Karpas-422 (cell line): ENCODE measurements around the gene TVP23C. TPM values are rescaled to one million over a fixed set of nuclear protein-coding genes. Genes with fewer than 3 reads are reported as not detected.

ENCODE experiments used
- DNase-seq: peaks from one replicate; pipeline ENCODE4 v3.0.0-alpha.2; 2015
- H2AFZ ChIP-seq: fragments of 200-600 bp; sonication (generic); 2 replicates; pipeline ENCODE4 v1.6.1; 2014; ENCODE audit warnings: antibody characterized with exemption, low read length, mixed read lengths
- H3K27ac ChIP-seq: fragments of 200-600 bp; sonication (generic); 2 replicates; pipeline ENCODE4 v1.5.1; 2014; ENCODE audit warnings: mild to moderate bottlenecking, low read length, moderate library complexity
- H3K27me3 ChIP-seq: fragments of 200-600 bp; sonication (generic); 2 replicates; pipeline ENCODE4 v1.6.1; 2014; ENCODE audit warnings: low read length, mixed read lengths
- H3K36me3 ChIP-seq: fragments of 200-600 bp; sonication (generic); 2 replicates; pipeline ENCODE4 v1.6.1; 2014; ENCODE audit warnings: low read length, mixed read lengths; ENCODE audit not compliant: insufficient read depth
- H3K4me1 ChIP-seq: fragments of 200-600 bp; sonication (generic); 2 replicates; pipeline ENCODE4 v1.6.1; 2014; ENCODE audit warnings: mild to moderate bottlenecking, low read length, mixed read lengths
- H3K4me2 ChIP-seq: fragments of 200-600 bp; sonication (generic); 2 replicates; pipeline ENCODE4 v1.6.1; 2014; ENCODE audit warnings: low read length, low read depth, mild to moderate bottlenecking; ENCODE audit not compliant: poor library complexity, severe bottlenecking
- H3K4me3 ChIP-seq: fragments of 200-600 bp; sonication (generic); 2 replicates; pipeline ENCODE4 v1.5.1; 2014; ENCODE audit warnings: mild to moderate bottlenecking, antibody characterized with exemption, low read length, mixed read lengths
- H3K79me2 ChIP-seq: fragments of 200-600 bp; sonication (generic); 2 replicates; pipeline ENCODE4 v1.6.1; 2014; ENCODE audit warnings: mild to moderate bottlenecking, low read length, mixed read lengths
- H3K9ac ChIP-seq: fragments of 200-600 bp; sonication (generic); 2 replicates; pipeline ENCODE4 v1.6.0; 2014; ENCODE audit warnings: low read length
- H3K9me2 ChIP-seq: fragments of 200-600 bp; sonication (generic), shearing (Covaris generic); replicated peaks from 2 replicates; pipeline ENCODE4 v1.6.0; 2014; ENCODE audit warnings: mild to moderate bottlenecking, low read length, moderate library complexity; ENCODE audit not compliant: insufficient read depth
- H3K9me3 ChIP-seq: fragments of 300-700, 200-600 bp; sonication (generic); 2 replicates; pipeline ENCODE4 v1.6.1; 2014; ENCODE audit warnings: low read length, mixed read lengths
- H4K20me1 ChIP-seq: fragments of 200-600 bp; sonication (generic); 2 replicates; pipeline ENCODE4 v1.6.1; 2014; ENCODE audit warnings: mild to moderate bottlenecking, antibody characterized with exemption, low read length, low read depth; ENCODE audit not compliant: insufficient read depth
- total RNA-seq: library from RNA; depleted of rRNA; stranded (reverse); fragments of >200 nt; shearing (Covaris generic); gene quantifications from 2 replicates; pipeline ENCODE4 v1.2.3, GENCODE V29; 2014; ENCODE audit warnings: low replicate concordance

TVP23C gene
- total RNA-seq, 1 experiment from 2014 or later: 13.8 TPM

DNA sequence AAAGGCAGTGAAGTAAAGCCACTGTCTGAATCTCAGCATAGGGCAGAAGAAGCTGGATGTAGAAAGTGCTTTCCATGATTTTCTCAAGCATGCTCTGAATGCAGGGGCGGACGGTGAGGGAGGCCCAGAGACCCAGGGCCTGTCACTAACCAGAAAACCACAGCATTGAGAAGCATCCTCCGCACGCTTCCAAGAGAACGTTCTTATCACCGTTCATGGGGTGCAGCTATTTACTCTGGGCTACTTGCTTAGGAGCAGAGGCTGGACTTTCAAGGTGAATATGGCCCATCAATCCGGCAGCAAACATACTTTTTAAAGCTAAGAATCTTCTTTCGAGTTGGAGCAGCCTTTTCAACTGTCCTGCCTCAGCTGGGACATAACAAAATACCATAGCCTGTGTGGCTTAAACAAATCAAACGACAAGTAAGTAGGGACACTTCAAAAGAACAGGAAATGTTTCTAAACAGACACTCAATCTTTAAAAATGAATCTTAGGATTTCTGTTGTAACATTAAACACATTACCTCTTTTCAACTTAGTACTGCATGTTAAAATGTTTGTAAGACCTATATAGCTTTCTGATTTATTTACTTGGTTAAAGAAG, 49.3 kb downstream of the TVP23C start:
- H4K20me1 ChIP-seq: no peaks in the 10 kb centered on the region
- no peak overlapping the region for H3K4me2 ChIP-seq
- H3K4me1 ChIP-seq: peaks cover 9% of the 10 kb centered on the region
- H3K9me3 ChIP-seq: no peaks in the 10 kb centered on the region
- no peak overlapping the region for H3K27ac ChIP-seq
- H3K27me3 ChIP-seq: no peaks in the 10 kb centered on the region
- H2AFZ ChIP-seq: no peak overlapping the region
- H3K79me2 ChIP-seq: no peaks in the 10 kb centered on the region
- H3K9ac ChIP-seq: no peak overlapping the region
- no peak overlapping the region for H3K4me3 ChIP-seq
- no peaks in the 10 kb centered on the region for H3K9me2 ChIP-seq
- no peak for DNase-seq
- H3K36me3 ChIP-seq: no peaks in the 10 kb centered on the region

DNA sequence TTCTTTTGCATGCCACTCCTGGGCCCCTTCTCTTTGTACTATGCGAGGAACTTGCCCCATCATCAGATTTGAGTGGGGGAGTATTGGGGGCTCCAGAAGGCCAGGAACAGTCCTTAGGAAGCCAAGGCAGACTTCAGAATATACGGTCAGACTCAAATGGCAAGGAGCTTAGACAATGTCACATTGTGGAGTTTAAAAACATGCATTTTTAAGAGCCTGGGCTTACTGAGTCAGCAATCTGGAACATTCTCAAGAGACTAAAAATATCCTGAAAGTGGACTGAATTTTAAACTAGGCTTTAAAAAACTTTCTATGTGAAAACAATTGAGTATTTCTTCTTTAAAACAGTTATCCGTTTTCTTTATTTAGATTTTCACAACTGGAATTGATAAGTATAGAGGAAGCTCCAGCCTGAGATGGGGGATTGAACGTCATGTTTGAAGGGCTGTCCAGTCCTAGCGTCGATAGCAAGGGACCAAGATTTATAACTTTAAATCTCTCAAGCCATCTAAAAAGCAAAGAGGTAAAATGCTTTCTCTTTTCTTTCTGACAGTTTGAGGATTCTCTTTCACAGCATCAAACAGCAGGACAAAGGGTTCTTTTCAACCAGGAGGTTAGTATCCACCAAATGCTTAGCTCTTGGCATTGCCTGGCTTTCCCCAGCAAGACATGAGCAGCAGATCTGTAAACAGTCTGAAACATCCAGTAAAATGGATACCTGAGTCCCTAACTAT, 50.1 kb downstream of the TVP23C start:
- DNase-seq: no peak
- H3K9ac ChIP-seq: no peak overlapping the region
- H2AFZ ChIP-seq: no peak overlapping the region
- H4K20me1 ChIP-seq: no peaks in the 10 kb centered on the region
- no peaks in the 10 kb centered on the region for H3K79me2 ChIP-seq
- H3K36me3 ChIP-seq: no peaks in the 10 kb centered on the region
- no peak overlapping the region for H3K4me2 ChIP-seq
- H3K4me3 ChIP-seq: no peak overlapping the region
- no peaks in the 10 kb centered on the region for H3K27me3 ChIP-seq
- no peak overlapping the region for H3K27ac ChIP-seq
- H3K4me1 ChIP-seq: peaks cover 9% of the 10 kb centered on the region
- no peaks in the 10 kb centered on the region for H3K9me3 ChIP-seq
- H3K9me2 ChIP-seq: no peaks in the 10 kb centered on the region

DNA sequence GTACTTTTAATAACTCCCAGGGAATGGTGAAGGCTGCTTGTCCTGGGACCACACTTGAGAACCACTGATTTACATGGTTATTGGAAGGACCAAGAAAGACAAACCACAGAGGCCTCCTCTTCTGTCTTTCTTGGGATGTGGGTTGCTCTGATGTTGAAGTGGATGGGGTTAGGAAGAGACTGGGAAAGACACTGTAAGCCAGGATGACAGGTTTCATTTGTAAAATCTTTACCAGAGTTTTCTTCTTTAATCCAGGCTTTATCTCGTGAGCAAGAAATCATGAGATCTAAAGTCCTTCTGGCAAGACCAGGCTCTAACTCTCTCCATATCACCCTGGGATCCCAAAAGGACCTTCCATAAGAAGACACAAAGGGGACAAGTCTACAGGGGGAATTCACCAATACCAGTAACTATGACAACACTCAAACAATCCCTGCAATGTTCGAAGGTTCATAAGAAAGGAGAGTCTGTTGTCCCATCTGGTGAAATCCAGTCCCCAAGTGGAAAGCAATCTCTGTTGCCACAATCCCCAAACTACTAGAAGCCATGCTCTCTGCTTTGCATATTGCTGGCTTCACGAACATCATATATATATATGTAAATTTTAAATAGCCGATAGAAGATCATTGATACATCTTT, 51.1 kb downstream of the TVP23C start:
- Histone ChIP-seq H3K9me2 (no peaks in the 10 kb centered on the region), H4K20me1 (no peaks in the 10 kb centered on the region), H3K4me1 (peaks cover 9% of the 10 kb centered on the region), H3K27ac (no peak overlapping the region), H3K4me3 (no peak overlapping the region), H3K27me3 (no peaks in the 10 kb centered on the region), H3K9ac (no peak overlapping the region), H3K9me3 (no peaks in the 10 kb centered on the region), H3K79me2 (no peaks in the 10 kb centered on the region), H3K4me2 (no peak overlapping the region), H2AFZ (no peak overlapping the region), H3K36me3 (no peaks in the 10 kb centered on the region)
- DNase-seq: no peak

DNA sequence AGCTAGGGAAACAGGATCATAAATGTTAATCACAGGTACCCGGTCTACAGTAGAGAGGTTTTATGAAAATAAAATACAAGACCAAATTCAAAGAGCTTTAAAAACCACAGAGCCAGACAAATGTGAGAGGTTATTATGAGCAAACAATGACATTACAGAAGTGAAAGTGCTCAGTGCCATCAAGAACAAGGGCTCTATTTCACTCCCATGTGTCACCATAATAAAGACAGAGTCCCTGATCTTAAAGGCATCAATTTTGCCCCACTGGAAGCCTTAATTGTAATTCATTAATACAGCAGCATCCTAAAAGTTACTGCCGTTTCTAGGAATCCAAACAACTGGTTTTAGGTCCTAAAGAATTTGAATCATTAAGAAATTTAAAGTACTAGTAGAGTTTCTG, 52.1 kb downstream of the TVP23C start:
- peaks cover 9% of the 10 kb centered on the region for H3K4me1 ChIP-seq
- H3K4me3 ChIP-seq: no peak overlapping the region
- H3K4me2 ChIP-seq: no peak overlapping the region
- H3K36me3 ChIP-seq: no peaks in the 10 kb centered on the region
- H3K9me2 ChIP-seq: no peaks in the 10 kb centered on the region
- no peaks in the 10 kb centered on the region for H3K27me3 ChIP-seq
- no peaks in the 10 kb centered on the region for H3K9me3 ChIP-seq
- H3K79me2 ChIP-seq: no peaks in the 10 kb centered on the region
- no peak overlapping the region for H3K9ac ChIP-seq
- H2AFZ ChIP-seq: no peak overlapping the region
- H4K20me1 ChIP-seq: no peaks in the 10 kb centered on the region
- H3K27ac ChIP-seq: no peak overlapping the region
- peak; percentile 41 for DNase-seq

DNA sequence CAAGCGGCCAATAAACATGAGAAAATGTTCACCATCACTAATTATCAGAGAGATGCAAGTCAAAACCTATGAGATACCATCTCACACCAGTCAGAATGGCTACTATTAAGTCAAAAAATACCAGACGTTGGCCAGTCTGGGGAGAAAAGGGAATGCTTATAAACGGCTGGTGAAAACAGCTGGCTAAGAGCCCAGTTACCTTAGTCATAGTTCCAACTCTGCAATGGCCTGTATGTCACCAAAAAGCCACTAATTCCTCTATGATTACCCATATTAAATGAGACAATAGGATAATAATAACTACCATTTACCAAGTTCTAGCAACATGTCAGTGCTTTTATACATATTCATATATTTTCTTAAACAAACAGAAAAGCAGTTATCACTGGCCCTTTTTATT, 52.9 kb downstream of the TVP23C start:
- Histone ChIP-seq H3K27ac (no peak overlapping the region), H3K9me3 (no peaks in the 10 kb centered on the region), H3K9ac (no peak overlapping the region), H3K4me1 (peaks cover 9% of the 10 kb centered on the region), H3K4me2 (no peak overlapping the region), H2AFZ (no peak overlapping the region), H3K79me2 (no peaks in the 10 kb centered on the region), H3K27me3 (no peaks in the 10 kb centered on the region), H3K36me3 (no peaks in the 10 kb centered on the region), H4K20me1 (no peaks in the 10 kb centered on the region), H3K9me2 (no peaks in the 10 kb centered on the region), H3K4me3 (no peak overlapping the region)
- no peak for DNase-seq

DNA sequence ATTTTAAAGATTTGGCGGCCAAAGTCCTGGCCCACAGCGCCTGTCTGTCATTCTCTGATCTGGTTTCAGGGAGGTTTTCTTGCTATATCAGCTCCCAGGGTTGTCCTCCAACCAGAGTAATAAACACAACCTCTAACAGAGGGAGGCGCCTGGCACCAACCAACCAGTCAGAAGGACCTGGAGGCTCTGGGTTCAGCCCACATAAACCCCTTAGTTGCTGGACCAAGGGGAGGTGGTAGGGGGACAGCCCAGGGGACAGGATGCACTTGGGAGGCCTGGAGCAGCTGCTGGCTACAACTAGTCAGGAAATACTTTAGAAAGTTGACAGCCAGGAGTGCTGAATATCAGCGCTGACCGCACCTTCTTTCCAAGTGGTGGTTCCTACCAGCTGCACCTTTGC, 54.2 kb downstream of the TVP23C start:
- H2AFZ ChIP-seq: no peak overlapping the region
- H3K27ac ChIP-seq: no peak overlapping the region
- no peak overlapping the region for H3K4me3 ChIP-seq
- DNase-seq: no peak
- H3K9me3 ChIP-seq: no peaks in the 10 kb centered on the region
- H3K27me3 ChIP-seq: no peaks in the 10 kb centered on the region
- H4K20me1 ChIP-seq: no peaks in the 10 kb centered on the region
- no peak overlapping the region for H3K9ac ChIP-seq
- H3K36me3 ChIP-seq: no peaks in the 10 kb centered on the region
- H3K9me2 ChIP-seq: no peaks in the 10 kb centered on the region
- H3K4me2 ChIP-seq: no peak overlapping the region
- H3K4me1 ChIP-seq: peaks cover 9% of the 10 kb centered on the region
- no peaks in the 10 kb centered on the region for H3K79me2 ChIP-seq

DNA sequence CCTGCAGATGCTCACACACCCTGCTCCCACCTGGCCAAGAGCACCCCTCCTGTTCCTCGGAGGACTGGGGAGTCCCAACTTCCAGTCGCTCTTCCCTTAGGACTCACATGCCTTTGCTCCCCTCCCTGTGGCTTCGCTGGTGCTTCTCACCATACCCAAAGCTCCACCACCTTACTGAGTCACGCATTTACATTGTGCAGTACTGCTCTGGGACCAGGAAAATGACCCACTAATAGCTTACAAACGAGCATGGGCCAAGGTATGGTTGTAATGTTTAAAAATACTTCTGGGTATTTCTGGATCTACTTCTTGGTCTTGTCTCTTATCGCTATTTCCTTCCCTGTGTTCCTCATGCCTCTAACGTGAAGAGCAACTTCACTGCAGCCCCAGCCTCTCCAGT, 54.8 kb downstream of the TVP23C start:
- Histone ChIP-seq H3K79me2 (no peaks in the 10 kb centered on the region), H3K27me3 (no peaks in the 10 kb centered on the region), H3K4me2 (no peak overlapping the region), H2AFZ (no peak overlapping the region), H4K20me1 (no peaks in the 10 kb centered on the region), H3K9me3 (no peaks in the 10 kb centered on the region), H3K36me3 (no peaks in the 10 kb centered on the region), H3K9ac (no peak overlapping the region), H3K4me1 (peaks cover 11% of the 10 kb centered on the region), H3K4me3 (no peak overlapping the region), H3K27ac (no peak overlapping the region), H3K9me2 (no peaks in the 10 kb centered on the region)
- DNase-seq: no peak

DNA sequence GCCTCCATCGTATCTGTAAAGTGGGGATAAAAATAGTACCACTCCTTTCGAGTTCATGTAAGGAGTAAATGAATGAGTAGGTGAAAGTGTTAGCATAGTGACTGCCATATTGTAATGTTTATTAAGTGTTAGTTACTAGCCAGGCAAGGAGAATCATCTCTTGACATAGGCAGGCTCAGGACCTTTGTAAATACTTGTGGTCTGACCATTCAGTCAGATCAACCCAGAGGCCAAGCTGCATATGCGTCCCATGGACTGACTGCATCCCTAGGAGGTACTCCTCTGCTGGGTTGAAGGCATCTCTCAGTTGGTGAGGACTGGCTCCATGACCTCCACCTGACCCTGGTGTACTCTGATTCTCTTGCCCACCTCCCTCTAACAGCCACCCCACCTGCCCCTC, 55.4 kb downstream of the TVP23C start:
- Histone ChIP-seq H4K20me1 (no peaks in the 10 kb centered on the region), H3K27me3 (no peaks in the 10 kb centered on the region), H3K9me3 (no peaks in the 10 kb centered on the region), H3K27ac (no peak overlapping the region), H3K4me2 (no peak overlapping the region), H3K4me1 (peaks cover 17% of the 10 kb centered on the region), H3K9me2 (no peaks in the 10 kb centered on the region), H2AFZ (no peak overlapping the region), H3K4me3 (no peak overlapping the region), H3K36me3 (no peaks in the 10 kb centered on the region), H3K9ac (no peak overlapping the region), H3K79me2 (no peaks in the 10 kb centered on the region)
- DNase-seq: no peak
